Vagina (tissue), 2 donors: Measurements from ENCODE around the gene MTUS2.

Experiments used
- CTCF ChIP-seq, 3 experiments: fragments of 450-650 bp in 2 of 3; fragments of 200-600 bp in 1 of 3; sonication (generic) in 1 of 3; IDR thresholded peaks; one replicate each; pipeline ENCODE4 v1.5.1; 2017 to 2019; ENCODE audit warnings: antibody characterized with exemption in 3 of 3, mild to moderate bottlenecking in 2 of 3, moderate library complexity in 2 of 3
- POLR2AphosphoS5 ChIP-seq, 2 donors: sonication (generic); formaldehyde crosslinking; IDR thresholded peaks; one replicate each; pipeline ENCODE4 v1.9.0; 2017; ENCODE audit warnings: antibody characterized with exemption in 2 of 2, mild to moderate bottlenecking in 2 of 2, low read depth in 1 of 2; ENCODE audit not compliant: insufficient read depth in 1 of 2

- TF ChIP-seq CTCF (IDR thresholded peaks at IDR 0.05) (no peak), POLR2AphosphoS5 (IDR thresholded peaks at IDR 0.05; ENCODE audit: insufficient read depth in 1 of 2, low read depth in 1 of 2) (no peak)
Observed at GRCh38 chr13:29193083-29193482, 372.9 kb downstream of the MTUS2 start.
